Measurements from ENCODE around the gene ZNF664.

- no peak for TF ChIP-seq CTCF (IDR thresholded peaks at IDR 0.05)
- no peak for TF ChIP-seq POLR2A (IDR thresholded peaks at IDR 0.05)
Observed at GRCh38 chr12:124027753-124028554, 54.9 kb downstream of the ZNF664 start.

Data from lower leg skin (tissue), 3 donors.